Measurements from ENCODE around the gene GRIN1. TPM values are rescaled to one million over a fixed set of nuclear protein-coding genes. Genes with fewer than 3 reads are reported as not detected.

Gene GRIN1
- total and polyA plus RNA-seq, 10 of the 15 experiments (the other 5 are each of a cell fraction or from before 2014, with no cell fraction given): 0.05 to 0.10 (median 0.06) TPM; not detected in 6

DNA sequence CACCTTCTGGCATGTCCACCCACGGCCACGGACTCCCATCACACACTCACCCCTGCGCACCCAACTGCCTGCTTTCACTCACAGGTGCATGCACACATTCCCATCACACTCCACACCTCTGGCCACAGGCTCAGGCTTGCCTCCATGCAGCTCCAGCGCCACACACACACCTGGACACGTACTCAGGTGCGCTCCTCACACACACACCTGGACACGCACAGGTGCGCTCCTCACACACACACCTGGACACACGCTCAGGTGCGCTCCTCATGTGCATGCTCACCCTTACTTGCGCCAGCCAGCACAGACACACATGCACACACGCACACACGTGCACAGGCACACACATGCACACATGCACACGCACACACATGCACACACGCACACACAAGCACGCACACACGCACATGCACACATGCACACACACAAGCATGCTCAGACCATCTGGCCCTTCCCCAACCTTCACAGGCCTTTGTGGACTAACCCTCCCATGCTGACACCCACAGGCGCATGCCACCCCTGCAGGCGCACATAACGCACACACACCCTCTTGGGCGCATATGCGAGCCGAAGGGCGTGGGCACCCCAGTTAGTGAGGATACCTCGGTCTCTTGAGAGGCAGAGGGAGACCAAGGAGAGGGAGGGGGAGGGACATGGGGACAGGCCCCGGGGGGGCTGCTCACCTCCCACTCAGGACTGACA is 8.3 kb downstream of the GRIN1 start:
- RAD21 ChIA-PET (ENCODE audit: unreplicated experiment): interaction anchor here (0.6 kb wide), 1 partner anchor 13 kb away, joined by 3 read pairs; no protein-coding TSS in a partner anchor
- no TSS peak for BruUV-seq (replicated peaks)
- no peaks in the 10 kb centered on the region for H3K27me3 ChIP-seq (replicated peaks in 1 of 2; ENCODE audit: control insufficient read depth in 2 of 2, insufficient read depth in 2 of 2, low read length in 1 of 2)
- H3K9me3 ChIP-seq (replicated peaks; ENCODE audit: control insufficient read depth, insufficient read depth, low read length): no peaks in the 10 kb centered on the region
- H3K36me3 ChIP-seq (ENCODE audit: control insufficient read depth in 2 of 2, insufficient read depth in 2 of 2, low read length in 1 of 2): no peaks in the 10 kb centered on the region
- H3K4me1 ChIP-seq (ENCODE audit: control insufficient read depth, insufficient read depth, low read length): peaks cover 9% of the 10 kb centered on the region; the same call in 1 of the 2 replicates
- no peak overlapping the region for H3K4me2 ChIP-seq (ENCODE audit: control insufficient read depth, insufficient read depth)
- no peaks in the 10 kb centered on the region for H4K20me1 ChIP-seq (ENCODE audit: control insufficient read depth, insufficient read depth)
- in situ Hi-C loops (cut with MboI): no loop called here
- no peak overlapping the region for H2AFZ ChIP-seq (ENCODE audit: control insufficient read depth, low read depth, low read length)
- CTCF ChIA-PET: no interaction called here
- no peak overlapping the region for H3K9ac ChIP-seq (ENCODE audit: control insufficient read depth, insufficient read depth, low read length)
- H3K79me2 ChIP-seq (ENCODE audit: control insufficient read depth, insufficient read depth, low read length): no peaks in the 10 kb centered on the region
- 74% methylated on average over 26 of the region's 26 CpGs for WGBS (ENCODE audit: insufficient coverage, insufficient replicate concordance, low lambda C conversion rate, missing lambda C conversion rate)
- no peak for DNase-seq (ENCODE audit: low read depth, low spot score)
- intact Hi-C loops (cut with micrococcal nuclease; ENCODE audit: unreplicated experiment): no loop called here
- no peak overlapping the region for H3K4me3 ChIP-seq
- H3K27ac ChIP-seq (ENCODE audit: control insufficient read depth, insufficient read depth): no peak overlapping the region
- ATAC-seq: no peak
- no peak for FAIRE-seq
- TF ChIP-seq NR2C2 (IDR thresholded peaks at IDR 0.05; ENCODE audit: borderline replicate concordance, control insufficient read depth, insufficient read length, low read depth) (no peak), BCL3 (IDR thresholded peaks at IDR 0.05; ENCODE audit: borderline replicate concordance, insufficient read depth, low read depth, low read length, poor library complexity, severe bottlenecking) (peak; percentile 77), ZNF384 (IDR thresholded peaks at IDR 0.05; ENCODE audit: borderline replicate concordance, low read depth, low read length) (no peak), TCF3 (IDR thresholded peaks at IDR 0.05; ENCODE audit: borderline replicate concordance, insufficient read depth, low read depth, low read length) (0 out of 2 replicates have a peak, but pooled peaks have one; percentile 11)
- POLR2A ChIA-PET: interaction anchor here (1.0 kb wide), 1 partner anchor 17 kb away, joined by 3 read pairs; no protein-coding TSS in a partner anchor
- SMC1A ChIA-PET (ENCODE audit: uncharacterized antibody, unreplicated experiment): no interaction called here
